ENCODE data around the gene PRSS38. TPM values are rescaled to one million over a fixed set of nuclear protein-coding genes. Genes with fewer than 3 reads are reported as not detected.

The PRSS38 gene
- total and polyA plus RNA-seq, 2 donors from 2014 or later: not detected

DNA sequence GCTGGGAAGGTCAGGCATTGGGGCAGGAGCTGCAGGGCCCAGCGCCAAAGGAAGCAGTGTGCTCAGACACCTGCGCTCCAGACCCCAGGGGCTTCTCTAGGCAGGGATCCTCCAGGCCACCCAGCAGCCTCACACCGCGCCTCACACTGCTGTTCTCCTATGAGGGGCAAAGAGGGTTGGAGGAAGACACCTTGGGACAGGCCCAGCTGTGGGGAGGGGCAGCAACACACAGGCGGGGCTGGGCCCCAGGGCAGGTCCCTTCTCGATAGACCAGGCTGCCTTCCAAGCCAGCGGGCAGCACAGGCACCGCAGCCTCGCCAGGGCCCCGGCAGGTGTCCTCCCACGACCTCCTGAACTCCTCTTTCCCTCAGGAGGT is 20.7 kb upstream of the PRSS38 start:
- no peaks in the 10 kb centered on the region for H3K9me3 ChIP-seq (ENCODE audit: control insufficient read depth in 2 of 3, insufficient read depth in 1 of 3, low read length in 3 of 3)
- no peaks in the 10 kb centered on the region for H3K27me3 ChIP-seq (ENCODE audit: control insufficient read depth, insufficient read depth, low read length)
- no peak overlapping the region for H3K9ac ChIP-seq (ENCODE audit: low read length in 3 of 3)
- no peak for FAIRE-seq
- no peaks in the 10 kb centered on the region for H3K4me1 ChIP-seq (ENCODE audit: control insufficient read depth in 2 of 3, insufficient read depth in 2 of 3, low read depth in 1 of 3, low read length in 3 of 3)
- no peak overlapping the region for H3K27ac ChIP-seq (ENCODE audit: low read depth in 2 of 2, low read length in 2 of 2)
- DNase-seq: peak in 2 of 5 donors; percentile 65 to 67
- TF ChIP-seq, protein P1, sequence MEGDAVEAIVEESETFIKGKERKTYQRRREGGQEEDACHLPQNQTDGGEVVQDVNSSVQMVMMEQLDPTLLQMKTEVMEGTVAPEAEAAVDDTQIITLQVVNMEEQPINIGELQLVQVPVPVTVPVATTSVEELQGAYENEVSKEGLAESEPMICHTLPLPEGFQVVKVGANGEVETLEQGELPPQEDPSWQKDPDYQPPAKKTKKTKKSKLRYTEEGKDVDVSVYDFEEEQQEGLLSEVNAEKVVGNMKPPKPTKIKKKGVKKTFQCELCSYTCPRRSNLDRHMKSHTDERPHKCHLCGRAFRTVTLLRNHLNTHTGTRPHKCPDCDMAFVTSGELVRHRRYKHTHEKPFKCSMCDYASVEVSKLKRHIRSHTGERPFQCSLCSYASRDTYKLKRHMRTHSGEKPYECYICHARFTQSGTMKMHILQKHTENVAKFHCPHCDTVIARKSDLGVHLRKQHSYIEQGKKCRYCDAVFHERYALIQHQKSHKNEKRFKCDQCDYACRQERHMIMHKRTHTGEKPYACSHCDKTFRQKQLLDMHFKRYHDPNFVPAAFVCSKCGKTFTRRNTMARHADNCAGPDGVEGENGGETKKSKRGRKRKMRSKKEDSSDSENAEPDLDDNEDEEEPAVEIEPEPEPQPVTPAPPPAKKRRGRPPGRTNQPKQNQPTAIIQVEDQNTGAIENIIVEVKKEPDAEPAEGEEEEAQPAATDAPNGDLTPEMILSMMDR (IDR thresholded peaks at IDR 0.05; ENCODE audit: borderline replicate concordance, extremely low read depth, insufficient read depth): no peak
- H3K4me3 ChIP-seq (ENCODE audit: low read length in 3 of 3): no peak overlapping the region
- intact Hi-C loops (cut with DNase I): no loop called here
- H3K36me3 ChIP-seq (ENCODE audit: control insufficient read depth in 2 of 3, insufficient read depth in 3 of 3, low read length in 3 of 3): no peaks in the 10 kb centered on the region

DNA sequence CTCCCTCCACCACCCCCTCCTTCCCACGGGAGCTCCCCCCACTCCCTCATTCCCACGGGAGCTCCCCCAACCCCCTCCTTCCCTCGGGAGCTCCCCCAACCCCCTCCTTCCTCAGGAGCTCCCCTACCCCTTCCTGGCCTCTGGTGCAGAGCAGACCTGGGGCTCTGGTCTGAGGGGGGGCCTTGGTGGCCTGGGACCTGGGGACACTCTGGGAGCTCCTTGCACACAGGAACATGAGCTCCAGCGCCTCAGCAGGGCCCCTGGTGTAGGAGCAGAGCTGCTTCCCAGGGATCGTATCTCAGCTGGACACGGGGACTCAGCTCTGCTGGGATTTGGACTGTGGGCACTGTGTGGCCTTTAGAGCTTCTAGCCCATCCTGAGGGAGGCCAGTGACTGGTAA is 19.7 kb upstream of the PRSS38 start:
- TF ChIP-seq, protein P1 (IDR thresholded peaks at IDR 0.05; ENCODE audit: borderline replicate concordance, extremely low read depth, insufficient read depth): no peak
- Histone ChIP-seq H3K9me3 (ENCODE audit: control insufficient read depth in 2 of 3, insufficient read depth in 1 of 3, low read length in 3 of 3) (no peaks in the 10 kb centered on the region), H3K4me3 (ENCODE audit: low read length in 3 of 3) (no peak overlapping the region), H3K4me1 (ENCODE audit: control insufficient read depth in 2 of 3, insufficient read depth in 2 of 3, low read depth in 1 of 3, low read length in 3 of 3) (no peaks in the 10 kb centered on the region), H3K27ac (ENCODE audit: low read depth in 2 of 2, low read length in 2 of 2) (no peak overlapping the region), H3K27me3 (ENCODE audit: control insufficient read depth, insufficient read depth, low read length) (no peaks in the 10 kb centered on the region), H3K36me3 (ENCODE audit: control insufficient read depth in 2 of 3, insufficient read depth in 3 of 3, low read length in 3 of 3) (no peaks in the 10 kb centered on the region), H3K9ac (ENCODE audit: low read length in 3 of 3) (no peak overlapping the region)
- DNase-seq (peak in 1 of 5 donors; percentile 43), FAIRE-seq (no peak)
- intact Hi-C loops (cut with DNase I): no loop called here

DNA sequence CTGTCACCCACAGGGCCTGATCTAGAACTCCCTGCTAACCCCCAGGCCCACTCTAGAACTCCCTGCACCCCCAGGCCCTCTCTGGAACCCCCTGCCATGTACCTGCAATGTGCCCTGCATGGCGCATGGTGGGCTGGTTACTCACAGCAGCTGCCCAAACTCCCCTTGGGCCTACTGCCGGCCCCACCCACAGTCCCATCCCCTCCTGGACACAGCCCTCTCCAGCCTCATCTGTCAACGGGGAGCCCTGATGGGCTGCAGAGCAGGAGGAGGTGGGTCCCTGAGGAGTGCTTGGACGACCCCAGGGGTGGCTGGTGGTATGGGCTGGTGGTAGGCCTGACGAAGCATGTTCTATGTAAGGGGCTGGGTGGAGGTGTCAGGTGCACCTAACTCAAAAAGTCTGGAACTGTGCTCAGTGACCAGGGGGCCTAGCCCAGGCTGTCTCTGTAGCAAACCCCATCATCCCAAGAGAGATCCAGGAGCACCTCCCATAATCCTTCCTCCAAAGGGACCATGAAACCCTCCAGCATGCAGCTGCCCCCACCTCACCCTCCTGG is 19.0 kb upstream of the PRSS38 start:
- H3K4me3 ChIP-seq (ENCODE audit: low read length in 3 of 3): no peak overlapping the region
- no peak overlapping the region for H3K9ac ChIP-seq (ENCODE audit: low read length in 3 of 3)
- FAIRE-seq: no peak
- no peak overlapping the region for H3K27ac ChIP-seq (ENCODE audit: low read depth in 2 of 2, low read length in 2 of 2)
- H3K9me3 ChIP-seq (ENCODE audit: control insufficient read depth in 2 of 3, insufficient read depth in 1 of 3, low read length in 3 of 3): no peaks in the 10 kb centered on the region
- TF ChIP-seq, protein P1 (IDR thresholded peaks at IDR 0.05; ENCODE audit: borderline replicate concordance, extremely low read depth, insufficient read depth): no peak
- no peaks in the 10 kb centered on the region for H3K36me3 ChIP-seq (ENCODE audit: control insufficient read depth in 2 of 3, insufficient read depth in 3 of 3, low read length in 3 of 3)
- intact Hi-C loops (cut with DNase I): no loop called here
- H3K27me3 ChIP-seq (ENCODE audit: control insufficient read depth, insufficient read depth, low read length): no peaks in the 10 kb centered on the region
- H3K4me1 ChIP-seq (ENCODE audit: control insufficient read depth in 2 of 3, insufficient read depth in 2 of 3, low read depth in 1 of 3, low read length in 3 of 3): no peaks in the 10 kb centered on the region
- no peak for DNase-seq

DNA sequence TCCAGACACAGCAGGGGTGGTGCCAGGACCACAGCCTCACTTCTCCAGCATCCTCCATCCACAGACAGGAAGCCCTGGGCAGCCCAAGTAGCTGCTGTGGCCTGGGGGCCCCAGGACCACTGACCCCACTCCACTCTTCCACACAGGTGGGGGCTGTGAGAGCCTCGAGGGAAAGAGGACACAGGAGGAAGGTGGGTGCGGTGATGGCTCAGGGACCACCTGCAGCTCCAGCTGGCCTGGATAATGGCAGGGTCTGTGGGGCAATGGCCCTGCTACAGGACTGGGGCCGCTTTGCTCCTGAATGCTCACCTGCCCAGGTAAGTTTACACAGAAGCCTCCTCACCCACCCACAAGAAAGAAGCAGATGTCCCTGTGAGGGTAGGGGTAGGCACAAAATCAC is 18.3 kb upstream of the PRSS38 start:
- TF ChIP-seq, protein P1 (IDR thresholded peaks at IDR 0.05; ENCODE audit: borderline replicate concordance, extremely low read depth, insufficient read depth): no peak
- intact Hi-C loops (cut with DNase I): no loop called here
- Histone ChIP-seq H3K9ac (ENCODE audit: low read length in 3 of 3) (no peak overlapping the region), H3K27ac (ENCODE audit: low read depth in 2 of 2, low read length in 2 of 2) (no peak overlapping the region), H3K9me3 (ENCODE audit: control insufficient read depth in 2 of 3, insufficient read depth in 1 of 3, low read length in 3 of 3) (no peaks in the 10 kb centered on the region), H3K27me3 (ENCODE audit: control insufficient read depth, insufficient read depth, low read length) (no peaks in the 10 kb centered on the region), H3K4me3 (ENCODE audit: low read length in 3 of 3) (no peak overlapping the region), H3K4me1 (ENCODE audit: control insufficient read depth in 2 of 3, insufficient read depth in 2 of 3, low read depth in 1 of 3, low read length in 3 of 3) (no peaks in the 10 kb centered on the region), H3K36me3 (ENCODE audit: control insufficient read depth in 2 of 3, insufficient read depth in 3 of 3, low read length in 3 of 3) (no peaks in the 10 kb centered on the region)
- no peak for FAIRE-seq
- DNase-seq: no peak
